GM15510 (cell line): ENCODE data around the gene PRKN.

Experiments
- POLR2A ChIP-seq: IDR thresholded peaks from 3 replicates; pipeline ENCODE4 v1.6.1; 2011; ENCODE audit warnings: borderline replicate concordance; ENCODE audit not compliant: insufficient read length; ENCODE audit errors: extremely low read depth

PRKN gene

GRCh38 chr6:161803131-161803530 lies 924.4 kb downstream of the PRKN start:
- TF ChIP-seq POLR2A: no peak

GRCh38 chr6:161802231-161802630 lies 925.3 kb downstream of the PRKN start:
- no peak for TF ChIP-seq POLR2A

DNA sequence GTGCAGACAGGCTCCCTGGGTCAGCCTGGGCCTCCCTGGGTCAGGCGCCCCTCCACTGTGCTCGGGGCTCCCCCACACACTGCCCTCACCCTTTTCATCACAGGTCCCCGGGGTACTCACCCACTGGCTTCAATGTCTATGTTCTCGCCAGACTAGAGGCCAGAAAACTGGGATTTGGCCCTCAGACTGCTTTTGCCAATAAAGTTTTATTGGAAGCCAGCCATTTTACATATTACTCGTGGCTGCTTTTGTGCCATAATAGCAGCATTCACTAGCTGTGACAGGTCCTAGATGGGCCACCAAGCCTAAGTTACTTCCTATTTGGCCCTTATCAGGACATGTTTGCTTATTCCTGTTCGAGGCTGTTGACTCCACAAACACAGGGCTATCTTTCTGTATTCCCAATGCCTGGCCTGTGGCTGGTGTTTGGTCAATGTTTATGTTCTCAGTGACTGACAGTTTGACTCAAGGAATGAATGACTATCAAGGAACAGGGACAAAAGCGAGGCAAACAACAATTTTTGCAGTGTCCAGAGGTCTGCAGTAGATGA lies 928.6 kb downstream of the PRKN start:
- TF ChIP-seq POLR2A: no peak

DNA sequence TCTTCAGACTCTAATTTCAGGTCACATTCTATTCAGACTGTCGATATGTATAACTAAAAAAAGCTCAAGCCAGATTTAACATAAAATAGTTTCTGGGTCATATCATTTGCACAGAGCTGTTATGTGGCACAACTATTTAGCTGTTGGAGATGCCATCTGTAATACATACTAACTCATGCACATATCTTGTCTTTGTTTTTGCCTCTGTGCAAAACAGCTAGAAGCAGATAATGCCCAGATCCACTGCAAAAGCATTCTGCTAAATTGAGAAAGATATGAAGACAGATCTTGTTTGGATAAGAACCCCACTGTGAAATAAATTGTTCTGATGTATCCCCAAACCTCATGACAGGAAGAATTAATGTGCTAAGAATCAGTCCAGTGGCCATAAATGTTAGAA lies 930.9 kb downstream of the PRKN start:
- no peak for TF ChIP-seq POLR2A

GRCh38 chr6:161792851-161793493 lies 934.6 kb downstream of the PRKN start:
- no peak for TF ChIP-seq POLR2A

DNA sequence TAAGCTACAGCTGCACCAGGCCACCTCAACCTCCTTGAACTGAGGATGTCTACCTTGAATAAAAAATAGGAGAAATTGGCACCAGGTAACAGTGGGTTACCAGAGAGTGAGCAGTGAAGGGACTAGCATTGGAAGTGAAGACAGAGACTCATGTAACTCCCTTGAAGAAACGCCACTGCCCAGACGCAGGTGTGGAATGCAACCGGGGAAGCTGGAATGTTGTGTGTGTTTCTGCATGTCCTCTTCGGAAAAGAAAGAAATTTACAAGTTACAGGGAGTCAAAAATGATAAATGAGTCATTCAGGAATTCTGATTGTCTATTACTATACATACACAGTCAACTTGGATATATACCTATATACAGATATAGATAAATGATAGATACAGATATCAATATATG lies 939.0 kb downstream of the PRKN start:
- no peak for TF ChIP-seq POLR2A

DNA sequence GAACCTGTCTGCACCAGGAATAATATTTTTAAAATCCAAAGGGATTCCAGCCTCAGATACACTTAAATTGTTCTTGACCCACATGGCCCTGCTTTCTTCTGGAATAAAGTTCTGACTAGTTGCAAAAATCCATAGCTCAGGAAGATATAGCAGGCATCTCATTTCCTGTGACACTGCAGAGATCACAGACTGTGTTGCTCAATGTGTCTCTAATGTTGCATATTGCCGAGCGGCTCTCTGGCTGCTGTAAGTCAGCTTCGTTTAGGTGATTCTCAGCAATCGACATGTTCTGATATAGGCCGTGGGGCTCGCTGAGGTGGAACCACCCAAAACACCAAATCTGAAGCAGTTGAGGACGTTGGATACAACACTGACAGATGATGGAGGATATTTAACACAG lies 955.4 kb downstream of the PRKN start:
- TF ChIP-seq POLR2A: no peak

- no peak for TF ChIP-seq POLR2A
These were observed 965.6 kb downstream of the PRKN start for GRCh38 chr6:161761966-161762365.

- TF ChIP-seq POLR2A: no peak
These were observed 972.5 kb downstream of the PRKN start for GRCh38 chr6:161755080-161755479.

- TF ChIP-seq POLR2A: no peak
These were observed 976.9 kb downstream of the PRKN start for GRCh38 chr6:161750686-161751085.

DNA sequence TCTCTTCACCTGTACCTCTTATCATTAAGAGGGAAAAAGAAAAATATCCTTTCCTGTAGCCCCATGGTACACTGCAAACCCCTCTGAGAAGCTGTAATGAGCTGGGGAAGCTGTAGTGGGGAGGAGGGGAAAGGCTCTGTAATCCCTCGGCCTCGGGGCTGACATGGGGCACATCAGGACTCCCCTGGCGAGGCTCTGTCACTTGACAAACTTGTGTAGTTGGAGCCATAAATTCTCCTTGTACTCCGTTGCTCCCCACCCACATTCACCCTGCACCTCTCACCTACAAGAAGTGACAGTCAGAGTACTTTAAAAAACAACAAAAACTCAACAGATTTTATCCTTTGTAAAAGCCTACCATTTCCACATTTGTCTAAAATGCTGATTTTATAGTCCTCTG lies 978.0 kb downstream of the PRKN start:
- no peak for TF ChIP-seq POLR2A

DNA sequence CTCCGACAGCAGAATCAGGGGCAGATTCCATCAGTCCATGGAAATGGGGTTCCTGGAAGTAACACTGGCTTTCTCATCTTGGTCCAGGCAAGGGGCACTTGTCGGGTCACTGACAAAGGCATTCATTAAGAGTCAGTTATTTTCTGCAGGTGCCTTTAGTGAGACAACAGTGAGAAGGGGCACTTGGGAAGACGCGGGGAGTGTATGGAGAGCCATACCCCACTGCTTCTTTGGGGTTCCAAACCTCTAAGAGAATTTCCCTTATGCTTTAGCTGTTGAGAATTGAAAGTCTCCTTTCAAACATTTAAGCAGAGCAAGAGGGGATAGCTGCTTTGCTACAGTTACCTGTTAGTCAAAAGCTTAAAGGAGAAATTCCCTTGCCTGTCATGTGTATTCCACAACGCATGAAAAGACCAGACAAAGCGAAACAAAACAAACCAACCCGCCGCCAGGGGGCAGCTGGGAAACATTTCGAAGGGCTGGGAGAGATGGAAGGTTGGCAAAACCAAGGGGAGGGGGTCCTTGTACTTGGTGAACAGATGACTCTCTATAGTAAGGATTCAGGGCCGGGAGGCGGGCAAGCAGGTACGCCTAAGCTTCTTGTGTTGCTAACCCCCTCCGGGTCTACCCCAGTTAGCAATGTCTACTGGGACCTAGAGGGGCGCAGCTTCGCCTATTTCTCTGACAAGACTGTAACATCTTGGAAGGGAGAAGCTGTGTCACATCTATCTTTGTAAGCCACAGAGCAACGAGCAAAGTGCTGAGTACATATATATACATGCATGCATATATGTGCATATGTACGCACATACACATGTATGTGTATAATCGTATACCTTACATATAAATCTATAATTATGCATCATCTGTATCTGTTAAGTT lies 978.8 kb downstream of the PRKN start:
- no peak for TF ChIP-seq POLR2A

- TF ChIP-seq POLR2A: no peak
These were observed 980.1 kb downstream of the PRKN start for GRCh38 chr6:161747506-161747905.

- TF ChIP-seq POLR2A: no peak
These were observed 981.9 kb downstream of the PRKN start for GRCh38 chr6:161745594-161746141.

GRCh38 chr6:161745128-161745527 lies 982.4 kb downstream of the PRKN start:
- TF ChIP-seq POLR2A: no peak
